GM23338 (cell line): ENCODE measurements around the gene DTD1. TPM values are rescaled to one million over a fixed set of nuclear protein-coding genes. Genes with fewer than 3 reads are reported as not detected.

Source experiments
- ATAC-seq: fragments of 200-7000 bp; cut with Tn5 transposase; 3 replicates; pipeline ENCODE4 v1.9.1; 2020
- DNase-seq: peaks from one replicate; pipeline ENCODE4 v3.0.0-alpha.2; 2015; ENCODE audit warnings: low spot score
- H2AFZ ChIP-seq: fragments of 200-600 bp; sonication (generic); 2 replicates; pipeline ENCODE4 v1.8.0; 2016; ENCODE audit warnings: antibody characterized with exemption, mild to moderate bottlenecking, moderate library complexity
- H3F3A ChIP-seq: fragments of 200-600 bp; sonication (generic); replicated peaks from 2 replicates; pipeline ENCODE4 v1.8.0; 2017; ENCODE audit warnings: antibody characterized with exemption, mixed run types, low read depth
- H3K27ac ChIP-seq: fragments of 200-600 bp; sonication (generic); 2 replicates; pipeline ENCODE4 v1.6.1; 2016; ENCODE audit warnings: low read depth
- H3K27me3 ChIP-seq: fragments of 200-600 bp; sonication (generic); 2 replicates; pipeline ENCODE4 v1.8.0; 2016; ENCODE audit warnings: mild to moderate bottlenecking, mixed run types, moderate library complexity; ENCODE audit not compliant: insufficient read depth
- H3K36me3 ChIP-seq: fragments of 200-600 bp; sonication (generic); 2 replicates; pipeline ENCODE4 v1.8.0; 2016; ENCODE audit warnings: mild to moderate bottlenecking; ENCODE audit not compliant: insufficient read depth
- H3K4me1 ChIP-seq: fragments of 200-600 bp; sonication (generic); 2 replicates; pipeline ENCODE4 v1.8.0; 2016; ENCODE audit warnings: mild to moderate bottlenecking, moderate library complexity; ENCODE audit not compliant: insufficient read depth
- H3K4me2 ChIP-seq: fragments of 200-600 bp; sonication (generic); 2 replicates; pipeline ENCODE4 v1.7.1; 2017; ENCODE audit warnings: mixed run types
- H3K4me3 ChIP-seq: fragments of 200-600 bp; sonication (generic); 2 replicates; pipeline ENCODE4 v1.6.1; 2016; ENCODE audit warnings: mixed run types
- H3K79me2 ChIP-seq: fragments of 200-600 bp; sonication (generic); replicated peaks from 2 replicates; pipeline ENCODE4 v1.8.0; 2017; ENCODE audit warnings: mild to moderate bottlenecking; ENCODE audit not compliant: insufficient read depth
- H3K9me2 ChIP-seq: fragments of 200-600 bp; sonication (generic); 2 replicates; pipeline ENCODE4 v1.8.0; 2017; ENCODE audit not compliant: insufficient read depth
- H4K20me1 ChIP-seq: fragments of 200-600 bp; sonication (generic); replicated peaks from 2 replicates; pipeline ENCODE4 v1.8.0; 2017; ENCODE audit warnings: mild to moderate bottlenecking; ENCODE audit not compliant: insufficient read depth
- H3K27ac Mint-ChIP-seq: 2 replicates; pipeline ENCODE4 v1.8.0; 2020; ENCODE audit warnings: inconsistent platforms, mild to moderate bottlenecking, moderate library complexity, mixed read lengths
- H3K27me3 Mint-ChIP-seq: 3 replicates; pipeline ENCODE4 v1.8.0; 2022; ENCODE audit warnings: low read depth, mild to moderate bottlenecking, moderate library complexity, mixed read lengths, inconsistent platforms; ENCODE audit not compliant: insufficient read depth, poor library complexity
- H3K36me3 Mint-ChIP-seq: 3 replicates; pipeline ENCODE4 v1.8.0; 2021; ENCODE audit warnings: low read depth, mild to moderate bottlenecking, inconsistent platforms, moderate library complexity, mixed read lengths
- H3K4me1 Mint-ChIP-seq: 3 replicates; pipeline ENCODE4 v1.8.0; 2020; ENCODE audit warnings: mild to moderate bottlenecking, inconsistent platforms, mixed read lengths
- H3K4me3 Mint-ChIP-seq: 3 replicates; pipeline ENCODE4 v1.8.0; 2021; ENCODE audit warnings: moderate library complexity, mild to moderate bottlenecking, inconsistent platforms, mixed read lengths
- H3K9me3 Mint-ChIP-seq: 3 replicates; pipeline ENCODE4 v1.8.0; 2020; ENCODE audit warnings: moderate library complexity, mild to moderate bottlenecking, inconsistent platforms, mixed read lengths
- EZH2 ChIP-seq: fragments of 200-600 bp; sonication (generic); IDR thresholded peaks from one replicate; pipeline ENCODE4 v1.8.0; 2017; ENCODE audit warnings: antibody characterized with exemption, mild to moderate bottlenecking, low read depth; ENCODE audit not compliant: unreplicated experiment
- JUNB ChIP-seq: IDR thresholded peaks from one replicate; pipeline ENCODE4 v1.6.1; 2016; ENCODE audit warnings: antibody characterized with exemption; ENCODE audit not compliant: unreplicated experiment
- POLR2AphosphoS5 ChIP-seq: IDR thresholded peaks from 2 replicates; pipeline ENCODE4 v1.6.1; 2016; ENCODE audit warnings: antibody characterized with exemption, low read depth
- STAT1 ChIP-seq: IDR thresholded peaks from one replicate; pipeline ENCODE4 v1.6.1; 2016; ENCODE audit warnings: antibody characterized with exemption; ENCODE audit not compliant: unreplicated experiment
- ZNF331 ChIP-seq: fragments of 250-450 bp; sonication (Bioruptor Pico); IDR thresholded peaks from 2 replicates; pipeline ENCODE4 v1.5.0; 2020; ENCODE audit warnings: low read depth, mild to moderate bottlenecking, moderate library complexity
- polyA plus RNA-seq: library from polyadenylated mRNA; unstranded; fragments of >200 nt; fragmentation: Nextera tagmentation; extraction: Ambion mirVana; gene quantifications from 2 replicates; pipeline ENCODE4 v1.2.1, GENCODE V29; 2016
- total RNA-seq: library from RNA; depleted of rRNA; stranded (reverse); fragments of >200 nt; shearing (Covaris generic); gene quantifications from 2 replicates; pipeline ENCODE4 v1.2.3, GENCODE V29; 2014
- TF ChIP-seq, protein P1 (sequence below): fragments of 250-450 bp; sonication (Bioruptor Pico); IDR thresholded peaks from 2 replicates; pipeline ENCODE4 v1.5.0; 2020; ENCODE audit warnings: mild to moderate bottlenecking, moderate library complexity
- TF ChIP-seq, protein P2 (sequence below), 2 experiments: fragments of 200-600 bp in 1 of 2; sonication (generic) in 1 of 2; conservative IDR thresholded peaks; 2 replicates each; pipeline versions ENCODE4 v1.5.1 to v1.6.1; 2016 to 2017; ENCODE audit warnings: antibody characterized with exemption in 2 of 2, low read depth in 2 of 2, mild to moderate bottlenecking in 2 of 2, moderate library complexity in 1 of 2

The DTD1 gene
- total and polyA plus RNA-seq, 2 experiments from 2014 or later = 69.8 to 74.0 TPM

- TF ChIP-seq, protein P1, sequence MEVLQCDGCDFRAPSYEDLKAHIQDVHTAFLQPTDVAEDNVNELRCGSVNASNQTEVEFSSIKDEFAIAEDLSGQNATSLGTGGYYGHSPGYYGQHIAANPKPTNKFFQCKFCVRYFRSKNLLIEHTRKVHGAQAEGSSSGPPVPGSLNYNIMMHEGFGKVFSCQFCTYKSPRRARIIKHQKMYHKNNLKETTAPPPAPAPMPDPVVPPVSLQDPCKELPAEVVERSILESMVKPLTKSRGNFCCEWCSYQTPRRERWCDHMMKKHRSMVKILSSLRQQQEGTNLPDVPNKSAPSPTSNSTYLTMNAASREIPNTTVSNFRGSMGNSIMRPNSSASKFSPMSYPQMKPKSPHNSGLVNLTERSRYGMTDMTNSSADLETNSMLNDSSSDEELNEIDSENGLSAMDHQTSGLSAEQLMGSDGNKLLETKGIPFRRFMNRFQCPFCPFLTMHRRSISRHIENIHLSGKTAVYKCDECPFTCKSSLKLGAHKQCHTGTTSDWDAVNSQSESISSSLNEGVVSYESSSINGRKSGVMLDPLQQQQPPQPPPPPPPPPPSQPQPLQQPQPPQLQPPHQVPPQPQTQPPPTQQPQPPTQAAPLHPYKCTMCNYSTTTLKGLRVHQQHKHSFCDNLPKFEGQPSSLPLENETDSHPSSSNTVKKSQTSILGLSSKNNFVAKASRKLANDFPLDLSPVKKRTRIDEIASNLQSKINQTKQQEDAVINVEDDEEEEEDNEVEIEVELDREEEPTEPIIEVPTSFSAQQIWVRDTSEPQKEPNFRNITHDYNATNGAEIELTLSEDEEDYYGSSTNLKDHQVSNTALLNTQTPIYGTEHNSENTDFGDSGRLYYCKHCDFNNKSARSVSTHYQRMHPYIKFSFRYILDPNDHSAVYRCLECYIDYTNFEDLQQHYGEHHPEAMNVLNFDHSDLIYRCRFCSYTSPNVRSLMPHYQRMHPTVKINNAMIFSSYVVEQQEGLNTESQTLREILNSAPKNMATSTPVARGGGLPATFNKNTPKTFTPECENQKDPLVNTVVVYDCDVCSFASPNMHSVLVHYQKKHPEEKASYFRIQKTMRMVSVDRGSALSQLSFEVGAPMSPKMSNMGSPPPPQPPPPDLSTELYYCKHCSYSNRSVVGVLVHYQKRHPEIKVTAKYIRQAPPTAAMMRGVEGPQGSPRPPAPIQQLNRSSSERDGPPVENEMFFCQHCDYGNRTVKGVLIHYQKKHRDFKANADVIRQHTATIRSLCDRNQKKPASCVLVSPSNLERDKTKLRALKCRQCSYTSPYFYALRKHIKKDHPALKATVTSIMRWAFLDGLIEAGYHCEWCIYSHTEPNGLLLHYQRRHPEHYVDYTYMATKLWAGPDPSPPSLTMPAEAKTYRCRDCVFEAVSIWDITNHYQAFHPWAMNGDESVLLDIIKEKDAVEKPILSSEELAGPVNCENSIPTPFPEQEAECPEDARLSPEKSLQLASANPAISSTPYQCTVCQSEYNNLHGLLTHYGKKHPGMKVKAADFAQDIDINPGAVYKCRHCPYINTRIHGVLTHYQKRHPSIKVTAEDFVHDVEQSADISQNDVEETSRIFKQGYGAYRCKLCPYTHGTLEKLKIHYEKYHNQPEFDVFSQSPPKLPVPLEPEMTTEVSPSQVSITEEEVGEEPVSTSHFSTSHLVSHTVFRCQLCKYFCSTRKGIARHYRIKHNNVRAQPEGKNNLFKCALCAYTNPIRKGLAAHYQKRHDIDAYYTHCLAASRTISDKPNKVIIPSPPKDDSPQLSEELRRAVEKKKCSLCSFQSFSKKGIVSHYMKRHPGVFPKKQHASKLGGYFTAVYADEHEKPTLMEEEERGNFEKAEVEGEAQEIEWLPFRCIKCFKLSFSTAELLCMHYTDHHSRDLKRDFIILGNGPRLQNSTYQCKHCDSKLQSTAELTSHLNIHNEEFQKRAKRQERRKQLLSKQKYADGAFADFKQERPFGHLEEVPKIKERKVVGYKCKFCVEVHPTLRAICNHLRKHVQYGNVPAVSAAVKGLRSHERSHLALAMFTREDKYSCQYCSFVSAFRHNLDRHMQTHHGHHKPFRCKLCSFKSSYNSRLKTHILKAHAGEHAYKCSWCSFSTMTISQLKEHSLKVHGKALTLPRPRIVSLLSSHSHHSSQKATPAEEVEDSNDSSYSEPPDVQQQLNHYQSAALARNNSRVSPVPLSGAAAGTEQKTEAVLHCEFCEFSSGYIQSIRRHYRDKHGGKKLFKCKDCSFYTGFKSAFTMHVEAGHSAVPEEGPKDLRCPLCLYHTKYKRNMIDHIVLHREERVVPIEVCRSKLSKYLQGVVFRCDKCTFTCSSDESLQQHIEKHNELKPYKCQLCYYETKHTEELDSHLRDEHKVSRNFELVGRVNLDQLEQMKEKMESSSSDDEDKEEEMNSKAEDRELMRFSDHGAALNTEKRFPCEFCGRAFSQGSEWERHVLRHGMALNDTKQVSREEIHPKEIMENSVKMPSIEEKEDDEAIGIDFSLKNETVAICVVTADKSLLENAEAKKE = no peak
- TF ChIP-seq STAT1 = no peak
Measured at GRCh38 chr20:18698735-18699380, 111.0 kb downstream of the DTD1 start (continued).

- no peaks in the 10 kb centered on the region for H3K79me2 ChIP-seq
- DNase-seq (no peak), ATAC-seq (no peak)
- H3F3A ChIP-seq = no peaks in the 10 kb centered on the region
- no peak overlapping the region for H2AFZ ChIP-seq
- no peaks in the 10 kb centered on the region for H3K27me3 ChIP-seq
- no peak overlapping the region for H3K27ac ChIP-seq
- H3K4me3 ChIP-seq = no peak overlapping the region
- Mint-ChIP-seq H3K4me1 (peaks cover 19% of the 10 kb centered on the region), H3K27me3 (peaks cover 3% of the 10 kb centered on the region), H3K27ac (no peak overlapping the region), H3K4me3 (no peak overlapping the region), H3K36me3 (no peaks in the 10 kb centered on the region), H3K9me3 (no peaks in the 10 kb centered on the region)
- H3K9me2 ChIP-seq = peaks cover 17% of the 10 kb centered on the region; the same call in 1 of the 2 replicates
- H3K36me3 ChIP-seq = no peaks in the 10 kb centered on the region
- peaks cover 6% of the 10 kb centered on the region for H3K4me1 ChIP-seq
- H3K4me2 ChIP-seq = no peak overlapping the region
- H4K20me1 ChIP-seq = no peaks in the 10 kb centered on the region; the same call in 1 of the 2 replicates
- TF ChIP-seq, protein P1 = no peak
- TF ChIP-seq POLR2AphosphoS5 (no peak), JUNB (no peak), STAT1 (no peak), EZH2 (no peak), ZNF331 (CRISPR knock-in tag) (no peak)
- TF ChIP-seq, protein P2, sequence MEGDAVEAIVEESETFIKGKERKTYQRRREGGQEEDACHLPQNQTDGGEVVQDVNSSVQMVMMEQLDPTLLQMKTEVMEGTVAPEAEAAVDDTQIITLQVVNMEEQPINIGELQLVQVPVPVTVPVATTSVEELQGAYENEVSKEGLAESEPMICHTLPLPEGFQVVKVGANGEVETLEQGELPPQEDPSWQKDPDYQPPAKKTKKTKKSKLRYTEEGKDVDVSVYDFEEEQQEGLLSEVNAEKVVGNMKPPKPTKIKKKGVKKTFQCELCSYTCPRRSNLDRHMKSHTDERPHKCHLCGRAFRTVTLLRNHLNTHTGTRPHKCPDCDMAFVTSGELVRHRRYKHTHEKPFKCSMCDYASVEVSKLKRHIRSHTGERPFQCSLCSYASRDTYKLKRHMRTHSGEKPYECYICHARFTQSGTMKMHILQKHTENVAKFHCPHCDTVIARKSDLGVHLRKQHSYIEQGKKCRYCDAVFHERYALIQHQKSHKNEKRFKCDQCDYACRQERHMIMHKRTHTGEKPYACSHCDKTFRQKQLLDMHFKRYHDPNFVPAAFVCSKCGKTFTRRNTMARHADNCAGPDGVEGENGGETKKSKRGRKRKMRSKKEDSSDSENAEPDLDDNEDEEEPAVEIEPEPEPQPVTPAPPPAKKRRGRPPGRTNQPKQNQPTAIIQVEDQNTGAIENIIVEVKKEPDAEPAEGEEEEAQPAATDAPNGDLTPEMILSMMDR (conservative IDR thresholded peaks at IDR 0.05; ENCODE audit: low read depth in 2 of 2) = no peak
Measured at GRCh38 chr20:18701969-18702368, 114.1 kb downstream of the DTD1 start.
